Measurements from ENCODE around the gene BIN1. TPM values are rescaled to one million over a fixed set of nuclear protein-coding genes. Genes with fewer than 3 reads are reported as not detected.

The BIN1 gene
- total RNA-seq, 2 experiments from 2014 or later, result 1.5 to 14.1 TPM

- Histone ChIP-seq H3K4me1 (ENCODE audit: insufficient read depth, low read length, poor library complexity, severe bottlenecking) (no peaks in the 10 kb centered on the region), H3K27ac (ENCODE audit: low read depth, low read length, poor library complexity, severe bottlenecking) (no peak overlapping the region), H3K9me3 (ENCODE audit: low read length) (no peaks in the 10 kb centered on the region), H2AFZ (ENCODE audit: low read length) (no peak overlapping the region), H3K79me2 (ENCODE audit: insufficient read depth, low read depth, low read length) (no peaks in the 10 kb centered on the region), H3K36me3 (ENCODE audit: insufficient read depth, low read length) (no peaks in the 10 kb centered on the region), H3K4me2 (ENCODE audit: low read length) (no peak overlapping the region), H3K4me3 (ENCODE audit: low read depth, low read length, poor library complexity, severe bottlenecking) (no peak overlapping the region), H3K9me2 (ENCODE audit: insufficient read depth, low read length) (no peaks in the 10 kb centered on the region), H4K20me1 (ENCODE audit: insufficient read depth, low read length) (no peaks in the 10 kb centered on the region)
- BruUV-seq (replicated peaks), result no TSS peak
- intact Hi-C loops (cut with micrococcal nuclease; ENCODE audit: unreplicated experiment), result no loop called here
- POLR2A ChIA-PET, result no interaction called here
- no peak for DNase-seq (ENCODE audit: low spot score)
- CTCF ChIA-PET (ENCODE audit: unreplicated experiment), result no interaction called here
- TF ChIP-seq CTCF (conservative IDR thresholded peaks at IDR 0.05; ENCODE audit: low read length), result no peak
- TF ChIP-seq EZH2phosphoT487 (IDR thresholded peaks at IDR 0.05; ENCODE audit: borderline replicate concordance, low read depth, low read length), result no peak
Observed at GRCh38 chr2:127014630-127015029, 92.3 kb downstream of the BIN1 start.

DNA sequence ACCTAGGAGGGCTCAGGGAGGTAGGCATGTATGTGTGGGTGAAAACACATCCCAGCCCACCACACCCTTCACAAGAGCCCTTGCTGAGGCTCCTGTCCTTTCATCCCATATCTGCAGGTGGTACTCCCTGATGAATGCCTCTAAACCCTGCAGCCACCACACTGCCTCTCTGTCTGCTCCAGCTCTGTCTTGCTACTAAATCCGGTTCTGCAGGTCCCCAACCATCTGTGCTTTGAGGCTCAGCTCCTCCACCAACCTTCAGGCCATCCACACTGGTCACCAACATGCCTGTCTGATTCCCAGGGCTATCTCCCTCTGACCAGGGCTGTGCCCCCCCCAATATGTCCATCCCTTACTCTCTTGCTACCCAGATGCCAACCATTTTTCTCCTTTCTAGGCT, 92.7 kb downstream of the BIN1 start:
- no peak overlapping the region for H3K27ac ChIP-seq (ENCODE audit: low read depth, low read length, poor library complexity, severe bottlenecking)
- no peak for DNase-seq (ENCODE audit: low spot score)
- intact Hi-C loops (cut with micrococcal nuclease; ENCODE audit: unreplicated experiment), result no loop called here
- H3K9me2 ChIP-seq (ENCODE audit: insufficient read depth, low read length), result no peaks in the 10 kb centered on the region
- ChIA-PET CTCF (ENCODE audit: unreplicated experiment) (no interaction called here), POLR2A (no interaction called here)
- H3K79me2 ChIP-seq (ENCODE audit: insufficient read depth, low read depth, low read length), result no peaks in the 10 kb centered on the region
- H3K4me2 ChIP-seq (ENCODE audit: low read length), result no peak overlapping the region
- no peaks in the 10 kb centered on the region for H4K20me1 ChIP-seq (ENCODE audit: insufficient read depth, low read length)
- no peak for TF ChIP-seq CTCF (conservative IDR thresholded peaks at IDR 0.05; ENCODE audit: low read length)
- no peak for TF ChIP-seq EZH2phosphoT487 (IDR thresholded peaks at IDR 0.05; ENCODE audit: borderline replicate concordance, low read depth, low read length)
- no peaks in the 10 kb centered on the region for H3K36me3 ChIP-seq (ENCODE audit: insufficient read depth, low read length)
- H3K4me1 ChIP-seq (ENCODE audit: insufficient read depth, low read length, poor library complexity, severe bottlenecking), result no peaks in the 10 kb centered on the region
- no peaks in the 10 kb centered on the region for H3K9me3 ChIP-seq (ENCODE audit: low read length)
- H3K4me3 ChIP-seq (ENCODE audit: low read depth, low read length, poor library complexity, severe bottlenecking), result no peak overlapping the region
- BruUV-seq (replicated peaks), result no TSS peak
- H2AFZ ChIP-seq (ENCODE audit: low read length), result no peak overlapping the region

- Histone ChIP-seq H3K9me3 (ENCODE audit: low read length) (no peaks in the 10 kb centered on the region), H4K20me1 (ENCODE audit: insufficient read depth, low read length) (no peaks in the 10 kb centered on the region), H2AFZ (ENCODE audit: low read length) (no peak overlapping the region), H3K79me2 (ENCODE audit: insufficient read depth, low read depth, low read length) (no peaks in the 10 kb centered on the region), H3K36me3 (ENCODE audit: insufficient read depth, low read length) (no peaks in the 10 kb centered on the region), H3K4me1 (ENCODE audit: insufficient read depth, low read length, poor library complexity, severe bottlenecking) (no peaks in the 10 kb centered on the region), H3K4me3 (ENCODE audit: low read depth, low read length, poor library complexity, severe bottlenecking) (no peak overlapping the region), H3K4me2 (ENCODE audit: low read length) (no peak overlapping the region), H3K9me2 (ENCODE audit: insufficient read depth, low read length) (no peaks in the 10 kb centered on the region), H3K27ac (ENCODE audit: low read depth, low read length, poor library complexity, severe bottlenecking) (no peak overlapping the region)
- ChIA-PET POLR2A (no interaction called here), CTCF (ENCODE audit: unreplicated experiment) (no interaction called here)
- no peak for DNase-seq (ENCODE audit: low spot score)
- no TSS peak for BruUV-seq (replicated peaks)
- intact Hi-C loops (cut with micrococcal nuclease; ENCODE audit: unreplicated experiment), result no loop called here
- TF ChIP-seq CTCF (conservative IDR thresholded peaks at IDR 0.05; ENCODE audit: low read length), result no peak
- no peak for TF ChIP-seq EZH2phosphoT487 (IDR thresholded peaks at IDR 0.05; ENCODE audit: borderline replicate concordance, low read depth, low read length)
Observed at GRCh38 chr2:127012868-127013267, 94.1 kb downstream of the BIN1 start.
